ENCODE results near the gene EGLN1.

Gene EGLN1

DNA sequence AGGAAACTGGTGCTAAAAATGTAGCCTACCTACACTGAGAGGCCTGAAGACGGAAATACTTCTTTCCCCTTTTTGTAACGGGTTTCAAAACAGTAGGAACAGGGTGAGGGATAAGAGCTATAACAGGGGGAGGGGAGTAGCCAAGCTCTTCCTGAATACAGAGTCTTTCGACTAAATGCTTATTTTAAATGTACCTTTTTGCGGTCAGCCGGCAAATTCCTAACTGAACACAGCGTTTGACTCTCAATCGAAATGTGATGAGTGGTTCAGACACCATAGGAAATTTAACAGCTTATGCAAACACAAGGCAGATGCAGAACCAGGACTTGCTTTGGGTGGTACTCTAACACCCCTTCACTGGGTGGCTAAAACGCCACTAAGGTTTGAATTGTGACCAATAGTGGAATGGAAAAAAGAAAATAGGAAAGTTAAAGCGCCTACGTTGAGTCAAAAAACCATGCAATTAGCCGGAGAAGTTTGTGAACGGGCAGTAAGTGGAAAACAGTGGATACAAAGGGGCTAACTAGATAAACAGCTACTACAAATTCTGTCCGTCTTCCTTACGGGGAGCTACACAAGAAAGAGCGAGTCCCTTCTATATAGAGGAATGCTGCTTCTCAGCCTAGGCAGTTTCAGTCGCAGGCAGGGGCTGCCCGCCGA, 1.7 kb downstream of the EGLN1 start:
- peak; percentile 10 for DNase-seq (ENCODE audit: low read depth)
- TF ChIP-seq, protein P1, sequence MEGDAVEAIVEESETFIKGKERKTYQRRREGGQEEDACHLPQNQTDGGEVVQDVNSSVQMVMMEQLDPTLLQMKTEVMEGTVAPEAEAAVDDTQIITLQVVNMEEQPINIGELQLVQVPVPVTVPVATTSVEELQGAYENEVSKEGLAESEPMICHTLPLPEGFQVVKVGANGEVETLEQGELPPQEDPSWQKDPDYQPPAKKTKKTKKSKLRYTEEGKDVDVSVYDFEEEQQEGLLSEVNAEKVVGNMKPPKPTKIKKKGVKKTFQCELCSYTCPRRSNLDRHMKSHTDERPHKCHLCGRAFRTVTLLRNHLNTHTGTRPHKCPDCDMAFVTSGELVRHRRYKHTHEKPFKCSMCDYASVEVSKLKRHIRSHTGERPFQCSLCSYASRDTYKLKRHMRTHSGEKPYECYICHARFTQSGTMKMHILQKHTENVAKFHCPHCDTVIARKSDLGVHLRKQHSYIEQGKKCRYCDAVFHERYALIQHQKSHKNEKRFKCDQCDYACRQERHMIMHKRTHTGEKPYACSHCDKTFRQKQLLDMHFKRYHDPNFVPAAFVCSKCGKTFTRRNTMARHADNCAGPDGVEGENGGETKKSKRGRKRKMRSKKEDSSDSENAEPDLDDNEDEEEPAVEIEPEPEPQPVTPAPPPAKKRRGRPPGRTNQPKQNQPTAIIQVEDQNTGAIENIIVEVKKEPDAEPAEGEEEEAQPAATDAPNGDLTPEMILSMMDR (conservative IDR thresholded peaks at IDR 0.05; ENCODE audit: low read length): no peak
- H3K4me3 ChIP-seq (ENCODE audit: low read length): peak overlapping the region; percentile 83

DNA sequence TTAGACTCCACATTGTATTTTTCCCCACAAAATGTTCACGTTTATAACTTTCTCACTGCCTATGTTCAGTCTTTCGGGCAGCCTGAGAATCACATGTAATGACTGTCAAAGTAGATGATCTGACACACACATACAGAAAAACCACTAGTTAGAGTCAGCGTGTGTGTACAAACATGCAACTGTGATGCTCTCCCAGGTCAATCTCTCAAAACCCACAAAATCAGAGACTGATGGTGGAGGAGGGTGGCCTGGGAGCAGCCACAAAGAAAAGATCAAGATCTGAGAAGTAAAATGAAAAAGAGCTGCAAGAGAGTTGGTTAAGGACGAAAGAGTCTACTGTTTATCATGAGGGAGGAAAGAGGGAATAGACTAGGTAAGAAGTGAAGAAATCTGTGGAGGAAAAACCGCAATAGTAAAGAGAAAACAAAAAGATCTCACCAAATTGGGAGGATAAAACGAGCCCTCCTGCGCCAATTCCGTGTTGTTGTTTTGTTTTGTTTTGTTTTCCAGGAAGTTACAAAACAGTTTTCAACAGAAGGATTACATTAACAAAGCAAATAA, 2.3 kb downstream of the EGLN1 start:
- DNase-seq (ENCODE audit: low read depth): peak; percentile 13
- TF ChIP-seq, protein P1 (conservative IDR thresholded peaks at IDR 0.05; ENCODE audit: low read length): no peak
- H3K4me3 ChIP-seq (ENCODE audit: low read length): peak overlapping the region; percentile 83

DNA sequence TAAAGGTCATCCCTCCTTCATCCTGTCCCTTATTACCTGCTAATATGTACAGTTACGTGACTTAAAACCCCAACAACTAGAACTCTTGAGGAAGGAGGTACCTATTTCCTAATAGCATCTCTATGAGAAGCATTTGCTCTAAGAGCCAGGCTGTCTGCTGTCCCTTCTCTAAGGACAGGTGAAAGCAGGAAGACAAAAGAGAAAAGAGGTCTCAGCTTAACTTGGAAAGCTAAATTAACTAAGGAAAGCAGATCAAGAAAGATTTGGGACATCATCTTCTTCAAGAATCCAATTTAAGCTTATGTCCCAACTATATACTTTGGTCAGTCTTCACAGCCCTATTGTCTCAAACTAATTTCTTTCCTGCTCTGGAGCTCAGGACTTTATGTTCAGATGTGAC, 2.9 kb downstream of the EGLN1 start:
- peak overlapping the region; percentile 83 for H3K4me3 ChIP-seq (ENCODE audit: low read length)
- DNase-seq (ENCODE audit: low read depth): no peak
- TF ChIP-seq, protein P1 (conservative IDR thresholded peaks at IDR 0.05; ENCODE audit: low read length): no peak

DNA sequence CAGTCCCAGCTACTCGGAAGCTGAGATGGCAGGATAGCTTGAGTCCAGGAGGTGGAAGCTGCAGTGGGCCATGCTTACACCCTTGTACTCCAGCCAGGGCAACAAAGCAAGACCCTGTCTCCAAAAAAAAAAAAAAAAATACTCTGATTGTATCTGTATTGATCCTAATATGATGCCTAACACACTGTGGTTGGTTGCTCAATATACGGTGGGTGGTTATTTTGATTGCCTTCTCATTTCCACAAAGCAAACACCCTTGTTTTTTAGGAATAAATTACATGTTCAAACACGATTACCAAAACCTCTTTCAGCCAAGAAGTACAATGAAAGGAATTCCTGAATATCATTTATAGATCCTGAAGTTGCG, 3.4 kb downstream of the EGLN1 start:
- peak overlapping the region; percentile 83 for H3K4me3 ChIP-seq (ENCODE audit: low read length)
- DNase-seq (ENCODE audit: low read depth): no peak
- TF ChIP-seq, protein P1 (conservative IDR thresholded peaks at IDR 0.05; ENCODE audit: low read length): no peak

DNA sequence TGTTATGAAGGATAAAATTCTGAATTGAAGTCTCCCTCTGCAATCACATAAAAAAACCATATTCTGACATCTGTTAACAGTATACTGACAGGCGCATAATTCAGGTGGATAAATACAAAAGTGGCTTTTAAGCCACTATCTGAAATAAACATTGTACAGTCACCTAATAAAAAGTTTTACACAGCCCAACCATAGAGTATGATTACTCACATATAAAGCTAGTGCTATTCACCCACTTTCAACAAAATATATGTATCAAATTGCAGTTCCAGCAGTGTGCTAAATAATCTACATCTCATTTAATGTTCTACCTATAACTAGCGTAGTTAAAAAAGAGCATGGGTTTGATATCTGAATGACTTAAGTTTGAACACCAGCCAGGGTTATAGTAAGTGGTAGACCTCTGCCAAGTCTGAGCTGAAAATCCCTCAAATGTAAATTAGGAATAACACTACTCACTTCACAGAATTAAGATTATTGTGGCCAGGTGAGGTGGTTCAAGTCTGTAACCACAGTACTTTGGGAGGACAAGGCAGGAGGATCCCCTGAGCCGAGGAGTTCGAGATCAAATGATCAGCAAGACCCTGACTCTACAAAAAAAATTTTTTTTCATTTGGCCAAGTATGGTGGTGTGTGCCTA, 3.9 kb downstream of the EGLN1 start:
- TF ChIP-seq, protein P1 (conservative IDR thresholded peaks at IDR 0.05; ENCODE audit: low read length): no peak
- DNase-seq (ENCODE audit: low read depth): no peak
- H3K4me3 ChIP-seq (ENCODE audit: low read length): peak overlapping the region; percentile 83

DNA sequence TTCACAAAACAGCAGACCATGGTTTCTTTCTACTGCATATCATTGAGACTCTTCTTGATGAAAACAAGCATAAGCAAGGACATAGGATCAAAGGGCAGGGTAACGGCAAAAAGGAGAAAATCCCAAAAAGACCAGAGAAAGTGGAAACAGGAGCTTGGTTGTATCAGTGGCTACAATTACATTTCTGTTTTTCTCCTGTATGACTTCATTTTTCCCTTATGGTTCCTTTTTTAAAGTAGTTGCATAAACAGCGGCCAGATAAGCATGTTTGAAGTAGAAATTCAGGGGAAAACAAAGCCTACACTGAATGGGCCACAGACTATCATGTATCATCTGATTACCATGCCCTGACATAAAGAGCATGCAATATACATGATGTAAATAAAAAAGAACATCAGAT, 4.6 kb downstream of the EGLN1 start:
- H3K4me3 ChIP-seq (ENCODE audit: low read length): no peak overlapping the region; the same call in 1 of the 2 replicates
- TF ChIP-seq, protein P1 (conservative IDR thresholded peaks at IDR 0.05; ENCODE audit: low read length): no peak

DNA sequence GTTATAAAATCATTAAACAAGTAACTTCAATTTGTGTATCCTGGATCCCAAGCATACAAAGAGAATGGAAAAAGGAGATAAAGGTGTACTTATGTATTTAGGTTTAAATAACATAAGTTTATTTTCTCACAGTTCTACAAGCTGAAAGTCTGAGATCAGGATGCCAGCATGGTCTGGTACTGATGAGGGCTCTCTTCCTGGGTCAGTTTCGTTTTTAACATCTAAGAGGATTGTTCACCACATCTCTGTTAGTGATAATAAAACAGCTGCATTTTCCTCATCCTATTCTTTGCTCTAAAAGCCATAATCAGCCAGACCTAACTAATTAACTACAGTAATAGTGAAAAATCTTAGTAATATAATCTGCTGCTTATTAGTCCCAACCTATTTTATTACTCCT, 5.2 kb downstream of the EGLN1 start:
- H3K4me3 ChIP-seq (ENCODE audit: low read length): no peak overlapping the region
- DNase-seq (ENCODE audit: low read depth): no peak
- TF ChIP-seq, protein P1 (conservative IDR thresholded peaks at IDR 0.05; ENCODE audit: low read length): no peak

More for the DNA sequence above, 4.6 kb downstream of the EGLN1 start:
- DNase-seq (ENCODE audit: low read depth): no peak

Measured in AG10803 (cell line).